GM12878 (cell line): ENCODE data around the gene P2RX7. TPM values are rescaled to one million over a fixed set of nuclear protein-coding genes. Genes with fewer than 3 reads are reported as not detected.

ENCODE experiments used
- ATAC-seq: fragments of 200-7000 bp; cut with Tn5 transposase; 3 replicates; pipeline ENCODE4 v1.9.1; 2020; ENCODE audit warnings: mild to moderate bottlenecking, moderate library complexity
- BruUV-seq: library from RNA; stranded (reverse); fragments of 400-500 nt; replicated peaks from 2 replicates; lab custom pipeline; 2021; lab: Mats Ljungman, UMichigan
- CTCF ChIA-PET: fragments of 300-600 bp; sonication (Branson Sonifier 250); formaldehyde crosslinking; extraction: SDS; loops from one replicate; lab custom pipeline; 2021; ENCODE audit warnings: inconsistent platforms; lab: Yijun Ruan, JAX
- POLR2A ChIA-PET: fragments of 350-600 bp; formaldehyde crosslinking; extraction: SDS; loops from one replicate; lab custom pipeline; 2021; ENCODE audit warnings: inconsistent platforms; lab: Charles Lee
- RAD21 ChIA-PET: fragments of 300-600 bp; sonication (Branson Sonifier 250); formaldehyde crosslinking; loops from one replicate; lab custom pipeline; 2023; ENCODE audit warnings: antibody characterized with exemption; ENCODE audit not compliant: unreplicated experiment; lab: Charles Lee
- SMC1A ChIA-PET: fragments of 300-600 bp; sonication (Branson Sonifier 250); formaldehyde crosslinking; loops from one replicate; lab custom pipeline; 2023; ENCODE audit not compliant: unreplicated experiment, uncharacterized antibody; lab: Charles Lee
- DNase-seq: peaks from one replicate; pipeline ENCODE4 v3.0.0-alpha.2; 2011; ENCODE audit warnings: low read depth, low spot score
- FAIRE-seq: peaks from 3 replicates; lab custom pipeline; 2011; peaks lifted over from hg19 to GRCh38; lab: Jason Lieb, UNC
- H2AFZ ChIP-seq: 2 replicates; pipeline ENCODE4 v1.6.0; 2011; ENCODE audit warnings: low read depth, low read length, control low read depth; ENCODE audit not compliant: control insufficient read depth
- H3K27ac ChIP-seq: 2 replicates; pipeline ENCODE4 v1.5.1; 2011; ENCODE audit warnings: control low read depth; ENCODE audit not compliant: control insufficient read depth, insufficient read depth
- H3K27me3 ChIP-seq, 2 experiments: replicated peaks in 1 of 2; 2 replicates each; pipeline versions ENCODE4 v1.6.0 to v1.6.1; 2011; ENCODE audit warnings: low read length in 1 of 2; ENCODE audit not compliant: control insufficient read depth in 2 of 2, insufficient read depth in 2 of 2
- H3K36me3 ChIP-seq, 2 experiments: 2 replicates each; pipeline ENCODE4 v1.5.1; 2011; ENCODE audit warnings: low read length in 1 of 2; ENCODE audit not compliant: control insufficient read depth in 2 of 2, insufficient read depth in 2 of 2
- H3K4me1 ChIP-seq: 2 replicates; pipeline ENCODE4 v1.6.1; 2011; ENCODE audit warnings: mild to moderate bottlenecking, low read length, moderate library complexity, mixed read lengths; ENCODE audit not compliant: control insufficient read depth, insufficient read depth
- H3K4me2 ChIP-seq: 2 replicates; pipeline ENCODE4 v1.6.0; 2011; ENCODE audit warnings: control low read depth; ENCODE audit not compliant: control insufficient read depth, insufficient read depth
- H3K4me3 ChIP-seq: fragments of 200-600 bp; sonication (generic); 2 replicates; pipeline ENCODE4 v1.5.1; 2016
- H3K79me2 ChIP-seq: 2 replicates; pipeline ENCODE4 v1.6.0; 2011; ENCODE audit warnings: low read length; ENCODE audit not compliant: control insufficient read depth, insufficient read depth
- H3K9ac ChIP-seq: 2 replicates; pipeline ENCODE4 v1.8.0; 2011; ENCODE audit warnings: low read length, control low read depth, mixed read lengths; ENCODE audit not compliant: control insufficient read depth, insufficient read depth
- H3K9me3 ChIP-seq: replicated peaks from 3 replicates; pipeline ENCODE4 v1.5.1; 2011; ENCODE audit warnings: mild to moderate bottlenecking, low read length; ENCODE audit not compliant: control insufficient read depth, insufficient read depth
- H4K20me1 ChIP-seq: 2 replicates; pipeline ENCODE4 v1.6.0; 2011; ENCODE audit not compliant: control insufficient read depth, insufficient read depth
- ATF3 ChIP-seq: IDR thresholded peaks from 2 replicates; pipeline ENCODE4 v1.6.1; 2011; ENCODE audit warnings: low read depth, mild to moderate bottlenecking, low read length, moderate library complexity, borderline replicate concordance; ENCODE audit errors: extremely low read depth
- CBFB ChIP-seq: IDR thresholded peaks from 2 replicates; pipeline ENCODE4 v1.6.1; 2016; ENCODE audit warnings: antibody characterized with exemption, low read depth
- FOS ChIP-seq: IDR thresholded peaks from 3 replicates; pipeline ENCODE4 v1.6.1; 2011; ENCODE audit warnings: borderline replicate concordance; ENCODE audit not compliant: insufficient read length; ENCODE audit errors: extremely low read depth
- HDAC2 ChIP-seq: fragments of 200-600 bp; sonication (generic); IDR thresholded peaks from 2 replicates; pipeline ENCODE4 v1.6.1; 2017
- PKNOX1 ChIP-seq: fragments of 450-650 bp; IDR thresholded peaks from 2 replicates; pipeline ENCODE4 v1.6.1; 2016; ENCODE audit warnings: mild to moderate bottlenecking
- SREBF2 ChIP-seq: IDR thresholded peaks from 2 replicates; pipeline ENCODE4 v1.6.1; 2012; ENCODE audit warnings: mild to moderate bottlenecking, low read length
- STAT3 ChIP-seq: IDR thresholded peaks from 2 replicates; pipeline ENCODE4 v1.6.1; 2011; ENCODE audit warnings: low read depth, low read length, improper control_type of control experiment
- USF1 ChIP-seq: IDR thresholded peaks from 2 replicates; pipeline ENCODE4 v1.6.1; 2011; ENCODE audit warnings: borderline replicate concordance, low read depth, mild to moderate bottlenecking, moderate library complexity, mixed read lengths, low read length; ENCODE audit not compliant: insufficient read depth; ENCODE audit errors: extremely low read length
- WRNIP1 ChIP-seq: IDR thresholded peaks from 2 replicates; pipeline ENCODE4 v1.6.1; 2011; ENCODE audit warnings: low read depth, low read length, improper control_type of control experiment, borderline replicate concordance
- ZBTB11 ChIP-seq: fragments of 450-650 bp; formaldehyde crosslinking; IDR thresholded peaks from 2 replicates; pipeline ENCODE4 v1.5.0; 2022; ENCODE audit warnings: mild to moderate bottlenecking, missing genetic modification characterization
- ZNF217 ChIP-seq: fragments of 450-650 bp; IDR thresholded peaks from 2 replicates; pipeline ENCODE4 v1.6.1; 2017; ENCODE audit warnings: antibody characterized with exemption, mild to moderate bottlenecking
- WGBS: methylation state at CpG from one replicate; pipeline ENCODE4 v1.1.6; 2016; ENCODE audit warnings: low lambda C conversion rate; ENCODE audit not compliant: insufficient replicate concordance, insufficient coverage; ENCODE audit errors: missing lambda C conversion rate; 5-methylcytosine and 5-hydroxymethylcytosine counted together
- in situ Hi-C: fragments of 300-500 bp; cut with MboI; formaldehyde crosslinking; loops from 9 replicates; pipeline ENCODE4 v1.14.3; 2018; ENCODE audit warnings: mixed read lengths
- intact Hi-C: fragments of 100-400 bp; cut with micrococcal nuclease; formaldehyde crosslinking; loops from one replicate; pipeline ENCODE4 v1.14.2; 2022; ENCODE audit not compliant: unreplicated experiment
- polyA plus RNA-seq, 11 experiments: library from polyadenylated mRNA; depleted of rRNA in 4 of 11; unstranded in 6 of 11; stranded (reverse) in 5 of 11; fragments of >200 nt; fragmentation: Nextera tagmentation in 4 of 11; fragmentation: Illumina TruSeq in 1 of 11; extraction: Ambion mirVana in 4 of 11; extraction: Trizol in 1 of 11; gene quantifications; 1 replicate in 1 of 11; 2 replicates in 10 of 11; pipeline versions ENCODE4 v1.2.1 to v1.2.3, GENCODE V29; 2011 to 2016; ENCODE audit warnings: inconsistent platforms in 2 of 11, missing spikeins in 2 of 11, low read depth in 1 of 11
- total RNA-seq, 4 experiments: library from RNA; depleted of rRNA in 3 of 4; stranded (reverse); fragments of >200 nt in 3 of 4; fragmentation: Illumina TruSeq in 1 of 4; extraction: Trizol in 1 of 4; gene quantifications; 2 replicates each; pipeline versions ENCODE4 v1.2.1 to v1.2.3, GENCODE V29; 2013 to 2021
- TF ChIP-seq, protein P1 (sequence below): IDR thresholded peaks from 2 replicates; pipeline ENCODE4 v1.6.1; 2012; ENCODE audit warnings: low read depth, low read length, improper control_type of control experiment
- TF ChIP-seq, protein P2 (sequence below): fragments of 450-650 bp; IDR thresholded peaks from 2 replicates; pipeline ENCODE4 v1.6.1; 2017; ENCODE audit warnings: mild to moderate bottlenecking, low read depth, inconsistent platforms; ENCODE audit not compliant: poor library complexity, severe bottlenecking

P2RX7 gene
- total and polyA plus RNA-seq, 10 of the 15 experiments (the other 5 are each of a cell fraction or from before 2014, with no cell fraction given): 0.74 to 2.6 (median 1.5) TPM

DNA sequence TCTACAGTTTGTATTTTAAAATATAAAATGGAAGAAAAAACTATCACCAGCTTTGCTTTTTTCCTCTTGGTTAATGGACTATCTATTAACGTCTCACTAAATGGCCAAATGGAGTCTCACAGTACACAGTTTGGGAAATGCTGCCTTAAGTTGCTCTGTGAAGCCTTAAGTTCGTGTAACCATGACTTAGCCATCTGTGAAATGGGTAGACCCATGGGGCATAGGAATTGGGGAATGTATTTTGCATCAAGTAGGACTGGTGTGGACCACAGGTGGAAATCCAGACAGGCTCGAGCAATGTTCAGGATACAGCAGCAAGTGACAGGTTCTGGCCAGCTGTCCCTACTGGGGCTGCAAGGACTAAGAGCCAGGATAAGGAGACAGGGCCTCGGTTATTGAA lies 4.8 kb downstream of the P2RX7 start (continued):
- TF ChIP-seq WRNIP1 (no peak), FOS (no peak), HDAC2 (no peak), ATF3 (no peak), SREBF2 (no peak)
- TF ChIP-seq, protein P1, sequence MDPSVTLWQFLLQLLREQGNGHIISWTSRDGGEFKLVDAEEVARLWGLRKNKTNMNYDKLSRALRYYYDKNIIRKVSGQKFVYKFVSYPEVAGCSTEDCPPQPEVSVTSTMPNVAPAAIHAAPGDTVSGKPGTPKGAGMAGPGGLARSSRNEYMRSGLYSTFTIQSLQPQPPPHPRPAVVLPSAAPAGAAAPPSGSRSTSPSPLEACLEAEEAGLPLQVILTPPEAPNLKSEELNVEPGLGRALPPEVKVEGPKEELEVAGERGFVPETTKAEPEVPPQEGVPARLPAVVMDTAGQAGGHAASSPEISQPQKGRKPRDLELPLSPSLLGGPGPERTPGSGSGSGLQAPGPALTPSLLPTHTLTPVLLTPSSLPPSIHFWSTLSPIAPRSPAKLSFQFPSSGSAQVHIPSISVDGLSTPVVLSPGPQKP: no peak
- TF ChIP-seq, protein P2, sequence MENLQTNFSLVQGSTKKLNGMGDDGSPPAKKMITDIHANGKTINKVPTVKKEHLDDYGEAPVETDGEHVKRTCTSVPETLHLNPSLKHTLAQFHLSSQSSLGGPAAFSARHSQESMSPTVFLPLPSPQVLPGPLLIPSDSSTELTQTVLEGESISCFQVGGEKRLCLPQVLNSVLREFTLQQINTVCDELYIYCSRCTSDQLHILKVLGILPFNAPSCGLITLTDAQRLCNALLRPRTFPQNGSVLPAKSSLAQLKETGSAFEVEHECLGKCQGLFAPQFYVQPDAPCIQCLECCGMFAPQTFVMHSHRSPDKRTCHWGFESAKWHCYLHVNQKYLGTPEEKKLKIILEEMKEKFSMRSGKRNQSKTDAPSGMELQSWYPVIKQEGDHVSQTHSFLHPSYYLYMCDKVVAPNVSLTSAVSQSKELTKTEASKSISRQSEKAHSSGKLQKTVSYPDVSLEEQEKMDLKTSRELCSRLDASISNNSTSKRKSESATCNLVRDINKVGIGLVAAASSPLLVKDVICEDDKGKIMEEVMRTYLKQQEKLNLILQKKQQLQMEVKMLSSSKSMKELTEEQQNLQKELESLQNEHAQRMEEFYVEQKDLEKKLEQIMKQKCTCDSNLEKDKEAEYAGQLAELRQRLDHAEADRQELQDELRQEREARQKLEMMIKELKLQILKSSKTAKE: no peak

- CTCF ChIA-PET: no interaction called here
- H3K4me1 ChIP-seq: peaks cover 5% of the 10 kb centered on the region
- H3K27ac ChIP-seq: no peak overlapping the region
- H3K79me2 ChIP-seq: no peaks in the 10 kb centered on the region
- intact Hi-C loops: no loop called here
- no peak overlapping the region for H3K9ac ChIP-seq
- RAD21 ChIA-PET: no interaction called here
- no peak overlapping the region for H3K4me2 ChIP-seq
- H4K20me1 ChIP-seq: no peaks in the 10 kb centered on the region
- SMC1A ChIA-PET: interaction anchor here (1.9 kb wide), 1 partner anchor 9 kb away, joined by 7 read pairs; no protein-coding TSS in a partner anchor
- H3K36me3 ChIP-seq: no peaks in the 10 kb centered on the region
- H3K9me3 ChIP-seq: no peaks in the 10 kb centered on the region; the same call in 2 of the 3 replicates
- DNase-seq: no peak
- H3K4me3 ChIP-seq: no peak overlapping the region
- BruUV-seq: no TSS peak
- POLR2A ChIA-PET: no interaction called here
- 94% methylated on average over 5 of the region's 5 CpGs for WGBS
- no peak for ATAC-seq
- H2AFZ ChIP-seq: no peak overlapping the region
- FAIRE-seq: no peak
- in situ Hi-C loops: no loop called here
- H3K27me3 ChIP-seq: no peaks in the 10 kb centered on the region
- no peak for TF ChIP-seq STAT3
- TF ChIP-seq USF1: peak; percentile 44
- no peak for TF ChIP-seq CBFB
- no peak for TF ChIP-seq ZBTB11
- TF ChIP-seq PKNOX1: peak; percentile 71
- no peak for TF ChIP-seq ZNF217
Measured at GRCh38 chr12:121138284-121138683, 5.6 kb downstream of the P2RX7 start.
